ENCODE measurements around the gene RHEBL1. TPM values are rescaled to one million over a fixed set of nuclear protein-coding genes. Genes with fewer than 3 reads are reported as not detected.
A peak's percentile ranks its signal among the peaks of the same experiment; 100 is the strongest.

Gene RHEBL1
- total RNA-seq, 6 experiments from 2014 or later = 0.60 to 1.6 (median 0.86) TPM

DNA sequence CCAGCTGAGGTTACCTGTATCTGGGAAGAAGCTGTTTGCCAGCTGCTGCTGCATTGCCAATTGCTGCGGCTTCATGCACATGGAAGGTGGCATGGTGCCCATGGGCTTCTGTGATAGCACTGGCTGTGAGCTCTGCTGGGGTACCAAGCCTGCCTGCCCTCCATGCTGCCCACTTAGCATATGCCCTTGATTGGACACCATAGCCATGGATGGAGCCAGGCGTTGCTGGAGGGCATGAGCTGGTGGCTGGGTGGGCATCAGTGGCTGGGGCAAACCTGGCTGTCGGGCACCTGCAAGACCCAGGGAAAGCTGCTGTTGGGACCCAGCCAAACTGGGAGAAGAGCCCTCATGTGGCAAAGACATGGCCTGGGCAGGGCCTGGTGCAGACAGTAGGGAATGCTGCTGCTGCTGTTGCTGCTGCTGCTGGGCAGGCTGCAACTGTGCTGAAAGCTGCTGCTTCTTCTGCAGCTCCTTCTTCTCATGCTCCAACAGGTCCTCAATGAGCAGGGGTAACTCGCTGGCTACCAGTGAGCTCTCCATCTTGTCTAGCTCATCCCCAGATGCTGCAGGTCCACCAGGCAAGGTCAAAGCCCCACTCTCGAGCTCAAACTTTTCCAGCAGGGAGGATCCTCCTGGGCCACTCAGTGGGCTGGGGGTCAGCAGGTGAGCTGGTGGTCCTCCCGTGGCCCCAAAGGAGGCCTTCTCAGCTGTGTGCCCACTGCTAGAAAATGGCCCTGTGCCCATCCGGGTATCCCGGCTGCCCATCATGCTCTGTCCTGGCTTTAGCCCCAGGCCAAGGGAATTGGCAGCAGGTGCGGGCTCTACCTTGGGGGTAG is 32.5 kb downstream of the RHEBL1 start:
- Mint-ChIP-seq H3K36me3 (ENCODE audit: low read depth) (peaks cover 19% of the 10 kb centered on the region; the same call in 1 of the 2 replicates), H3K9me3 (no peaks in the 10 kb centered on the region), H3K4me1 (ENCODE audit: low read depth) (no peaks in the 10 kb centered on the region), H3K27me3 (ENCODE audit: insufficient read depth) (peaks cover 6% of the 10 kb centered on the region), H3K27ac (no peak overlapping the region), H3K4me3 (no peak overlapping the region)
- TF ChIP-seq, protein P1, sequence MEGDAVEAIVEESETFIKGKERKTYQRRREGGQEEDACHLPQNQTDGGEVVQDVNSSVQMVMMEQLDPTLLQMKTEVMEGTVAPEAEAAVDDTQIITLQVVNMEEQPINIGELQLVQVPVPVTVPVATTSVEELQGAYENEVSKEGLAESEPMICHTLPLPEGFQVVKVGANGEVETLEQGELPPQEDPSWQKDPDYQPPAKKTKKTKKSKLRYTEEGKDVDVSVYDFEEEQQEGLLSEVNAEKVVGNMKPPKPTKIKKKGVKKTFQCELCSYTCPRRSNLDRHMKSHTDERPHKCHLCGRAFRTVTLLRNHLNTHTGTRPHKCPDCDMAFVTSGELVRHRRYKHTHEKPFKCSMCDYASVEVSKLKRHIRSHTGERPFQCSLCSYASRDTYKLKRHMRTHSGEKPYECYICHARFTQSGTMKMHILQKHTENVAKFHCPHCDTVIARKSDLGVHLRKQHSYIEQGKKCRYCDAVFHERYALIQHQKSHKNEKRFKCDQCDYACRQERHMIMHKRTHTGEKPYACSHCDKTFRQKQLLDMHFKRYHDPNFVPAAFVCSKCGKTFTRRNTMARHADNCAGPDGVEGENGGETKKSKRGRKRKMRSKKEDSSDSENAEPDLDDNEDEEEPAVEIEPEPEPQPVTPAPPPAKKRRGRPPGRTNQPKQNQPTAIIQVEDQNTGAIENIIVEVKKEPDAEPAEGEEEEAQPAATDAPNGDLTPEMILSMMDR (IDR thresholded peaks at IDR 0.05) = no peak
- DNase-seq = no peak

GRCh38 chr12:49036029-49036428 is 33.8 kb downstream of the RHEBL1 start:
- peaks cover 6% of the 10 kb centered on the region for H3K27me3 Mint-ChIP-seq (ENCODE audit: insufficient read depth)
- TF ChIP-seq, protein P1 (IDR thresholded peaks at IDR 0.05) = no peak
- no peak overlapping the region for H3K27ac Mint-ChIP-seq
- H3K4me3 Mint-ChIP-seq = no peak overlapping the region
- no peaks in the 10 kb centered on the region for H3K4me1 Mint-ChIP-seq (ENCODE audit: low read depth)
- no peaks in the 10 kb centered on the region for H3K9me3 Mint-ChIP-seq
- DNase-seq = no peak
- peaks cover 19% of the 10 kb centered on the region; the same call in 1 of the 2 replicates for H3K36me3 Mint-ChIP-seq (ENCODE audit: low read depth)

DNA sequence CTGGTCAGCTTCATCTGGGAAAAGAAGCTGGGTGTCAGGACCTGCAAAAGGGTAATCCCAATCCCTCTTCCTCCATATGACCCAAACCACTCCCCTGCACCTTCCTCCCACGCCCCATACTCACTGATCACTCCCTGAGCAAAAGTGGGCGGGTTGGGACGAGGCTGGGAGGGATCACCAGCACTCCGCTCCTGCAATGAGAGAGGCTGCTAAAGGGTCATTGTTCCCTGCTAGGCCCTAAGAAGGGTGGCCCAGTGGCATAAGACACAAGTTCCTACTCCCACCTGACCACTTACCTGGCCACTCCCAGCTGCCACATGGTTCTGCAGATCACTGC is 35.5 kb downstream of the RHEBL1 start:
- H3K4me1 Mint-ChIP-seq (ENCODE audit: low read depth) = no peaks in the 10 kb centered on the region

GRCh38 chr12:49033611-49034285 is 36.0 kb downstream of the RHEBL1 start:
- peaks cover 22% of the 10 kb centered on the region; the same call in 1 of the 2 replicates for H3K36me3 Mint-ChIP-seq (ENCODE audit: low read depth)
- no peak overlapping the region for H3K4me3 Mint-ChIP-seq
- no peaks in the 10 kb centered on the region for H3K9me3 Mint-ChIP-seq
- H3K27me3 Mint-ChIP-seq (ENCODE audit: insufficient read depth) = peaks cover 4% of the 10 kb centered on the region; the same call in 1 of the 2 replicates
- no peak for DNase-seq
- TF ChIP-seq, protein P1 (IDR thresholded peaks at IDR 0.05) = no peak
- H3K4me1 Mint-ChIP-seq (ENCODE audit: low read depth) = no peaks in the 10 kb centered on the region
- peak overlapping the region; percentile 47; the same call in 1 of the 2 replicates for H3K27ac Mint-ChIP-seq

More for the DNA sequence above, 35.5 kb downstream of the RHEBL1 start:
- Mint-ChIP-seq H3K27me3 (ENCODE audit: insufficient read depth) (peaks cover 4% of the 10 kb centered on the region; the same call in 1 of the 2 replicates), H3K36me3 (ENCODE audit: low read depth) (peaks cover 24% of the 10 kb centered on the region; the same call in 1 of the 2 replicates), H3K4me3 (no peak overlapping the region), H3K27ac (no peak overlapping the region; the same call in 1 of the 2 replicates), H3K9me3 (no peaks in the 10 kb centered on the region)
- TF ChIP-seq, protein P1 (IDR thresholded peaks at IDR 0.05) = no peak
- no peak for DNase-seq

DNA sequence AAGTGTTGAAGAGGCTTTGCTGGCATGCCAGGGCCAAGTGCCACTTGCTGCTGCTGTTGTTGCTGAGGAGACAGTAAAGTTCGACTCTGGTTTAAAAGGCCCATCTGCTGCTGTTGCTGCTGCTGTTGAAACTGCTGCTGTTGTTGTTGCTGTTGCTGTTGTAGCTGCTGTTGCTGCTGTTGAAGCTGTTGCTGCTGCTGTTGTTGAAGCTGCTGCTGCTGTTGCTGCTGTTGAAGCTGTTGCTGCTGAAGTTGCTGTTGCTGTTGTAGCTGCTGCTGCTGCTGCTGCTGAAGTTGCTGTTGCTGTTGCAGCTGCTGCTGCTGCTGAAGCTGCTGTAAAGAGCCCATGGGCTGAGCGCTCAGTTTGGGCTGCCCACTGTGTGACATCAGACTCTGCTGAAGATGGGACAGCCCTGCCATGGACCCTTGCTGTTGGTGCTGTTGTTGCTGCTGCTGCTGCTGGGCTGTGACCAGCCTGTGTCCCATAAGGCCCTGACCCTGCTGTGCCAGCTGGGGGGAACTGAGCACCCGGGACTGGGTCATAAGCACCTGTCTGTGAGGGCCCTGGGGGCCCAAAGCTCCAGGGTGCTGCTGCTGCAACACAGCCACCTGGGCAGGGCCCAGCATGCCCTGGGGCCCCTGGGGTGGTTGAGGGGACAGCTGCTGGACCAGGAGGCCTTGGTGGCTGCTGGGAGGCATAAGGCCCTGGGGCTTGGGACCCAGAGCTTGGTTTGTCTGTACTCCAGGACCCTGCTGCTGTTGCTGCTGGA is 36.9 kb downstream of the RHEBL1 start:
- DNase-seq = no peak
- Mint-ChIP-seq H3K36me3 (ENCODE audit: low read depth) (peaks cover 29% of the 10 kb centered on the region), H3K4me1 (ENCODE audit: low read depth) (no peaks in the 10 kb centered on the region), H3K27me3 (ENCODE audit: insufficient read depth) (peaks cover 2% of the 10 kb centered on the region), H3K4me3 (no peak overlapping the region), H3K27ac (no peak overlapping the region), H3K9me3 (no peaks in the 10 kb centered on the region)
- TF ChIP-seq, protein P1 (IDR thresholded peaks at IDR 0.05) = no peak

Data from HFFc6 (cell line).